Measurements from ENCODE around the gene LAMA2. TPM values are rescaled to one million over a fixed set of nuclear protein-coding genes. Genes with fewer than 3 reads are reported as not detected.

The LAMA2 gene, protein sequence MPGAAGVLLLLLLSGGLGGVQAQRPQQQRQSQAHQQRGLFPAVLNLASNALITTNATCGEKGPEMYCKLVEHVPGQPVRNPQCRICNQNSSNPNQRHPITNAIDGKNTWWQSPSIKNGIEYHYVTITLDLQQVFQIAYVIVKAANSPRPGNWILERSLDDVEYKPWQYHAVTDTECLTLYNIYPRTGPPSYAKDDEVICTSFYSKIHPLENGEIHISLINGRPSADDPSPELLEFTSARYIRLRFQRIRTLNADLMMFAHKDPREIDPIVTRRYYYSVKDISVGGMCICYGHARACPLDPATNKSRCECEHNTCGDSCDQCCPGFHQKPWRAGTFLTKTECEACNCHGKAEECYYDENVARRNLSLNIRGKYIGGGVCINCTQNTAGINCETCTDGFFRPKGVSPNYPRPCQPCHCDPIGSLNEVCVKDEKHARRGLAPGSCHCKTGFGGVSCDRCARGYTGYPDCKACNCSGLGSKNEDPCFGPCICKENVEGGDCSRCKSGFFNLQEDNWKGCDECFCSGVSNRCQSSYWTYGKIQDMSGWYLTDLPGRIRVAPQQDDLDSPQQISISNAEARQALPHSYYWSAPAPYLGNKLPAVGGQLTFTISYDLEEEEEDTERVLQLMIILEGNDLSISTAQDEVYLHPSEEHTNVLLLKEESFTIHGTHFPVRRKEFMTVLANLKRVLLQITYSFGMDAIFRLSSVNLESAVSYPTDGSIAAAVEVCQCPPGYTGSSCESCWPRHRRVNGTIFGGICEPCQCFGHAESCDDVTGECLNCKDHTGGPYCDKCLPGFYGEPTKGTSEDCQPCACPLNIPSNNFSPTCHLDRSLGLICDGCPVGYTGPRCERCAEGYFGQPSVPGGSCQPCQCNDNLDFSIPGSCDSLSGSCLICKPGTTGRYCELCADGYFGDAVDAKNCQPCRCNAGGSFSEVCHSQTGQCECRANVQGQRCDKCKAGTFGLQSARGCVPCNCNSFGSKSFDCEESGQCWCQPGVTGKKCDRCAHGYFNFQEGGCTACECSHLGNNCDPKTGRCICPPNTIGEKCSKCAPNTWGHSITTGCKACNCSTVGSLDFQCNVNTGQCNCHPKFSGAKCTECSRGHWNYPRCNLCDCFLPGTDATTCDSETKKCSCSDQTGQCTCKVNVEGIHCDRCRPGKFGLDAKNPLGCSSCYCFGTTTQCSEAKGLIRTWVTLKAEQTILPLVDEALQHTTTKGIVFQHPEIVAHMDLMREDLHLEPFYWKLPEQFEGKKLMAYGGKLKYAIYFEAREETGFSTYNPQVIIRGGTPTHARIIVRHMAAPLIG (N-terminal part only)
- total RNA-seq (2014; rRNA removed; shearing (Covaris generic)), result 9.7 and 11.1 TPM in 2 replicates

- DNase-seq (ENCODE audit: low spot score), result peak; percentile 63
Observed at GRCh38 chr6:128882991-128883611, at the start of gene LAMA2. LAMA2 (plus strand) TSS chr6:128883138; CDS start chr6:128883246, 108 bp downstream.

GRCh38 chr6:128836761-128837160 lies 46.2 kb upstream of the LAMA2 start:
- no peak for DNase-seq (ENCODE audit: low spot score)

- DNase-seq (ENCODE audit: low spot score), result no peak
Observed at GRCh38 chr6:128841518-128841917, 41.4 kb upstream of the LAMA2 start.

GRCh38 chr6:128844598-128844997 lies 38.3 kb upstream of the LAMA2 start:
- DNase-seq (ENCODE audit: low spot score), result no peak

DNA sequence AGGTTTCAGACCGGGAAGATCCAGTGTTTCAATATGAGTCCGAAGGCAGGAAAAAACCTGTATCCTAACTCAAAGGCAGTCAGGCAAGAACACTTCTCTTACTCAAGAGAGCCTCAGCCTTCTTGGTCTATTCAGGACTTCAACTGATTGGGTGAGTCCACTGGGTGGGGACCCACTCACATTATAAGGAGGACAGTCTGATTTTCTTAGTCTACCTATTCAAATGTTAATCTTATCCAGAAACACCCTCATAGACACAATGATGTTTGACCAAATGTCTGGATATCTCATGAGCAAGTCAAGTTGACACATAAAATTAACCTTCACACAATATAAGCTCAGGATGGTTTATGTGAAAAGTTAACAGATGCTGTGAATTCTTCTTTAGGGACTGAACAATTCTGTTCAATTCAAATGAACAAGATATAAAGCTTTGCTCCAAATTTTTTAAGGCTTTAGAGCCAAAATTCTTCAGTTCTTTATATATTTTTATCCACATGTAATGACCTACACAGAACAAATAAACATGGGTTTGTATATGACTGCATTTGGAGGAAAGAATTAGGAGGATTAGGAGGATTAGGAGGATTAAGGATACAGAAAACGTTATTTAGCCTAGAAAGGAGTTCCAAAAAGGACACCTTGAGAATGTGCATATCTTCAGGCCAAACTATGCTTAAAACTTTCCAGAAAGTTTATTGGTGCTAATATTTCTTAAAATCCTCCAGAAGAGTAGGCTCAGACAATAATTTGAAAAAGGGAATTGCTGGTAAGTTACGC lies 35.3 kb upstream of the LAMA2 start:
- no peak for DNase-seq (ENCODE audit: low spot score)

GRCh38 chr6:128848212-128848935 lies 34.6 kb upstream of the LAMA2 start:
- DNase-seq (ENCODE audit: low spot score), result no peak

DNA sequence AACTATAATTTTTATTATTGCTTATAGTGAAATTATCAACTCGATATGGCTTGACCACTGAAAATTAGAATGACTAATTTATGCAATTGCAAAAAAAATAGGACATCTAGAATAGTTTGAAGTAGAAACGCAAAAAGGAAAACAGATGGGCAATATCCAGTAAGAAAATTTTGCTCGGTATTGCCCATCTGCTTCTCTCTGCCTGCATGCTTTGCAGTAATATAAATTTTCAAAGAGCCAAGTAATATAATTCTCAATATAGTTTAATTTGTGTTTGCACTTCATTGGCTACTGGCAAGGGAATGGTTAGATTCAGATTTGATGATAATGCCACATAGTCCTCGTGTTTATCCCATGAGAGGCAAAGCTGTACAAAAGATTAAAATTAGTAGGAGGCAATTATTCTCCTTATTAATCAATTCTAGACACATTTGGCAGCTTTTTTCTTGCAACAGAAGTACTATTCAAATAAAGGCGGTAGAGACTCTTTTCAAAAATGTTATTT lies 27.3 kb upstream of the LAMA2 start:
- no peak for DNase-seq (ENCODE audit: low spot score)

GRCh38 chr6:128857806-128858205 lies 25.1 kb upstream of the LAMA2 start:
- DNase-seq (ENCODE audit: low spot score), result no peak

DNA sequence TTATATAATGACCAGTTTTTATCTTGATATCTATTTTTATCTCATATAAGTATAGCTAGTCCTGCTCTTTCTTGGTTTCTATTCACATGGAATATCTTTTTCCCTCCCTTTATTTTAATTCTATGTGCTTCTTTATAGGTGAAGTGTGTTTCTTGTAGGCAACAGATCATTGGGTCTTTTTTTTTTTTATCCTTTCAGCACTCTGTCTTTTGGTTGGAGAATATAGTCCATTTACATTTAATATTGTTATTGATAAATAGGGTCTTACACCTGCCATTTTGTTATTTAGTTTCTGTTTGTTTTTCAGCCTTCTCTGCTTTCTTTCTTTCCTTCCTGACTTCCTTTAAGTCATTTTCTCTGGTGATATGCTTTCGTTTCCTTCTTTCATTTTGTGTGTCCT lies 22.2 kb upstream of the LAMA2 start:
- DNase-seq (ENCODE audit: low spot score), result no peak

GRCh38 chr6:128863983-128864382 lies 19.0 kb upstream of the LAMA2 start:
- DNase-seq (ENCODE audit: low spot score), result no peak

GRCh38 chr6:128870746-128871145 lies 12.2 kb upstream of the LAMA2 start:
- no peak for DNase-seq (ENCODE audit: low spot score)

DNA sequence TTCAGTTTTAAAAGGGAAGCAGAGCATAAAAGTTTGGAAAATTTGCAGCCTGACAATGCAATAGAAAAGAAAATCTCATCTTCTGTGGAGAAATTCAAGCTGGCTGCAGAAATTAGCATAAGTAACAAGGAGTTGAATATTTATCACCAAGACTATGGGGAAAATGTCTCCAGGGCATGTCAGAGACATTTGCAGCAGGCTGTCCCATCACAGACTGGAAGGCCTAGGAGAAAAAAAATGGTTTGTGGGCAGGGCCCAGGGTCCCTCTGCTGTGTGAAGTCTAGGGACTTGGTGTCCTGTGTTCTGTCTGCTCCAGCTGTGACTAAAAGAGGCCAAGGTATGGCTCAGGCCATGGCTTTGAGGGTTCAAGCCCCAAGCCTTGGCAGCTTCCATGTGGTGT lies 8.1 kb upstream of the LAMA2 start:
- DNase-seq (ENCODE audit: low spot score), result no peak

DNA sequence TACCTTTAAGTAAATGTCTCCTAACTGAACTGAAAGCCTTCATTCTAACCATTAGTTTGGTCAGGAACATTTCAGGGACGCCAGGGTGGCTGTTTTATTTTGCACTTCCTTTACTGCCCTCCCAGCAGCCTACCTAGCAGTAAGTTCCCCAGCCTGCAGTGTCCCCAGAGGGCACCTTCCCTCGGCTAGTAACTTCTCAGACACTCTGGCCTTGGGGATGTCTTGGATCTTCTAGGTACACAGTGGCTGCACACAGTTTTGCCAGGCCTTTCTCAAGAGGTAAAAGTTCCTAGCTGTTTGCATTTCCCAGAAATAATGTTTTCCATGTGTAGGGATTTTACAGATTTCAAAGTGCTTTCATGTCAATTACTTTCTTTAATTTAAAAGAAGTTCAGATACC lies 378 bp upstream of the LAMA2 start:
- peak; percentile 16 for DNase-seq (ENCODE audit: low spot score)

GRCh38 chr6:128883906-128884305 lies 968 bp downstream of the LAMA2 start:
- DNase-seq (ENCODE audit: low spot score), result no peak

GRCh38 chr6:128885381-128885780 lies 2.4 kb downstream of the LAMA2 start:
- DNase-seq (ENCODE audit: low spot score), result no peak

GRCh38 chr6:128886706-128887105 lies 3.8 kb downstream of the LAMA2 start:
- DNase-seq (ENCODE audit: low spot score), result no peak

DNA sequence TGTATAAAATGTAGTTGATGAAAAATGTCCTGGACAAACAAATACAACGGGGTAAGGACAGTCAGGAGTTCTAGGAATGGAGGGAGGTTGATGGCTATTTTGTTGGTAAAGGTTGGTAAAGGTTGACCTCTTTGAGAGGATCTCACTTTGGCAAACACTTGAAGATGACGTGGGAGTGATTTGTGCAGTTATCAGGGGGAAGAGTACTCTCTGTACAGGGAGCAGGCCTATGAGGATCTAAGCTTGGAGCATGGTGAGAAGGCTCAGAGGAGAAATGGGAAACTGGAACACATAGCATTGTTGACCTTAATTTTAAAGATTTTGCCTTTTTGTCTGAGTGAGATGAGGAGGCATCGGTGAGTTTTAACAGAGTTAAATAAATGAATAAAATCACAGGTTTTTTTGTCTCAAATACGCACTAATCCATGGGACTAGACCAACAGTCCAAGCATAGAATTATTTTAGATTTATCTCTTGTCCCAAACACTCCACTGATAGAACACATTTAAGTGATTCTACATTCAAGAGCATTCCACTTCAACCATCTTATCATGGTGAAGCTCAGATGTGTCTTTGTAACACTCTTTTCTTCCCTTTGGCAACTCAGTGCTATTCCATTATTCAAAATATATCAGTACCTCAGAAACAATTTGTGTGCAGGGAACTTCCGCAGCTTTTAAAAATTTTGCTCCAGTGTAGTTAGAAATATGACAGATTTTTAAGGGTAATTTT lies 5.7 kb downstream of the LAMA2 start:
- no peak for DNase-seq (ENCODE audit: low spot score)

- DNase-seq (ENCODE audit: low spot score), result no peak
Observed at GRCh38 chr6:128889870-128890269, 6.9 kb downstream of the LAMA2 start.

- DNase-seq (ENCODE audit: low spot score), result no peak
Observed at GRCh38 chr6:128892079-128892478, 9.1 kb downstream of the LAMA2 start.

All from H4 (cell line).